Stimulated activated CD4-positive, alpha-beta T cell treated with anti-CD3 and anti-CD28 coated beads, Interleukin-15, amount 100 ng/mL, for 24 hours (primary cell): Measurements from ENCODE around the gene SKAP2.

Source experiments
- DNase-seq: peaks from one replicate; pipeline ENCODE4 v3.0.0-alpha.2; 2020

Gene SKAP2

GRCh38 chr7:26629696-26630095 is 234.7 kb downstream of the SKAP2 start:
- no peak for DNase-seq

- DNase-seq, result no peak
Observed at GRCh38 chr7:26627891-26628341, 236.5 kb downstream of the SKAP2 start.

- no peak for DNase-seq
Observed at GRCh38 chr7:26627221-26627620, 237.2 kb downstream of the SKAP2 start.

GRCh38 chr7:26626687-26627086 is 237.7 kb downstream of the SKAP2 start:
- no peak for DNase-seq

- DNase-seq, result no peak
Observed at GRCh38 chr7:26626156-26626555, 238.2 kb downstream of the SKAP2 start.

- DNase-seq, result no peak
Observed at GRCh38 chr7:26625286-26625685, 239.1 kb downstream of the SKAP2 start.

- no peak for DNase-seq
Observed at GRCh38 chr7:26624839-26625238, 239.6 kb downstream of the SKAP2 start.

GRCh38 chr7:26624431-26624830 is 240.0 kb downstream of the SKAP2 start:
- DNase-seq, result no peak

GRCh38 chr7:26620352-26620751 is 244.0 kb downstream of the SKAP2 start:
- DNase-seq, result peak; percentile 32

- DNase-seq, result no peak
Observed at GRCh38 chr7:26619348-26619984, 244.9 kb downstream of the SKAP2 start.

GRCh38 chr7:26618898-26619297 is 245.5 kb downstream of the SKAP2 start:
- DNase-seq, result no peak

- DNase-seq, result no peak
Observed at GRCh38 chr7:26618449-26618848, 245.9 kb downstream of the SKAP2 start.
